Mesendoderm (in vitro differentiated cells): ENCODE results near the gene WFDC10A.
"Not testable (repeated sequence)": the region's sequence is repeated elsewhere in the genome, so short reads cannot be mapped to it uniquely, and the experiment has no call there.

Experiments used
- DNase-seq: peaks from one replicate; pipeline ENCODE4 v3.0.0; 2013
- H2AK5ac ChIP-seq: 2 replicates; pipeline ENCODE4 v1.6.1; 2013; ENCODE audit warnings: low read length, inconsistent platforms
- H2BK120ac ChIP-seq: 2 replicates; pipeline ENCODE4 v1.6.1; 2013; ENCODE audit warnings: low read depth, mild to moderate bottlenecking, low read length, moderate library complexity, mixed read lengths
- H2BK15ac ChIP-seq: replicated peaks from 2 replicates; pipeline ENCODE4 v1.6.1; 2013; ENCODE audit warnings: low read depth, mild to moderate bottlenecking, moderate library complexity
- H2BK5ac ChIP-seq: 2 replicates; pipeline ENCODE4 v1.6.1; 2013; ENCODE audit warnings: low read length, inconsistent platforms
- H3K18ac ChIP-seq: 2 replicates; pipeline ENCODE4 v1.6.1; 2013; ENCODE audit warnings: mild to moderate bottlenecking, low read length, mixed read lengths
- H3K23ac ChIP-seq: one replicate; pipeline ENCODE4 v1.6.1; 2013; ENCODE audit warnings: low read length
- H3K27ac ChIP-seq: 2 replicates; pipeline ENCODE4 v1.5.1; 2013; ENCODE audit warnings: low read depth, mild to moderate bottlenecking, inconsistent platforms, low read length, moderate library complexity
- H3K27me3 ChIP-seq: 2 replicates; pipeline ENCODE4 v1.6.1; 2013; ENCODE audit warnings: low read length, control low read depth, mild to moderate bottlenecking, inconsistent platforms; ENCODE audit not compliant: insufficient read depth, poor library complexity
- H3K36me3 ChIP-seq: 2 replicates; pipeline ENCODE4 v1.6.1; 2013; ENCODE audit warnings: low read length, inconsistent platforms; ENCODE audit not compliant: control insufficient read depth, insufficient read depth
- H3K4ac ChIP-seq: one replicate; pipeline ENCODE4 v1.6.1; 2013; ENCODE audit warnings: low read depth, mild to moderate bottlenecking, low read length, moderate library complexity
- H3K4me1 ChIP-seq: 2 replicates; pipeline ENCODE4 v1.6.1; 2013; ENCODE audit warnings: low read depth, low read length, inconsistent platforms; ENCODE audit not compliant: control insufficient read depth
- H3K4me2 ChIP-seq: 2 replicates; pipeline ENCODE4 v1.6.1; 2013; ENCODE audit warnings: low read length
- H3K4me3 ChIP-seq: 2 replicates; pipeline ENCODE4 v1.5.1; 2013; ENCODE audit warnings: mild to moderate bottlenecking, low read length
- H3K56ac ChIP-seq: one replicate; pipeline ENCODE4 v1.6.1; 2013; ENCODE audit warnings: low read length
- H3K79me1 ChIP-seq: 2 replicates; pipeline ENCODE4 v1.6.1; 2013; ENCODE audit warnings: low read length, inconsistent platforms
- H3K79me2 ChIP-seq: 2 replicates; pipeline ENCODE4 v1.6.1; 2013; ENCODE audit warnings: mild to moderate bottlenecking, low read length; ENCODE audit not compliant: control insufficient read depth, insufficient read depth
- H3K9ac ChIP-seq: 2 replicates; pipeline ENCODE4 v1.6.1; 2013; ENCODE audit warnings: low read length, inconsistent platforms
- H4K5ac ChIP-seq: one replicate; pipeline ENCODE4 v1.6.1; 2013; ENCODE audit warnings: low read length
- H4K8ac ChIP-seq: one replicate; pipeline ENCODE4 v1.6.1; 2013; ENCODE audit warnings: low read depth, mild to moderate bottlenecking, control low read depth, low read length, moderate library complexity
- WGBS: extraction: QIAGEN DNeasy Blood & Tissue Kit; methylation state at CpG from one replicate; pipeline ENCODE4 v1.1.7; 2013; ENCODE audit warnings: low lambda C conversion rate, missing lambda C conversion rate; ENCODE audit not compliant: insufficient coverage; ENCODE audit errors: extremely low coverage; 5-methylcytosine and 5-hydroxymethylcytosine counted together

Gene WFDC10A

GRCh38 chr20:45649312-45649863 lies 19.8 kb downstream of the WFDC10A start:
- Histone ChIP-seq H3K23ac (no peak overlapping the region), H3K4ac (no peak overlapping the region), H3K18ac (no peak overlapping the region), H4K5ac (no peak overlapping the region), H2AK5ac (no peak overlapping the region), H3K4me2 (no peak overlapping the region), H2BK15ac (no peak overlapping the region), H3K9ac (no peak overlapping the region), H3K4me3 (no peak overlapping the region), H3K36me3 (no peaks in the 10 kb centered on the region), H3K56ac (no peak overlapping the region), H3K27me3 (no peaks in the 10 kb centered on the region), H4K8ac (no peak overlapping the region), H2BK5ac (no peak overlapping the region), H3K79me2 (no peaks in the 10 kb centered on the region), H3K4me1 (no peaks in the 10 kb centered on the region), H2BK120ac (no peak overlapping the region), H3K79me1 (no peaks in the 10 kb centered on the region), H3K27ac (no peak overlapping the region)
- peak; percentile 7 for DNase-seq
- no CpG with 5 or more reads among the region's 6 CpGs for WGBS

DNA sequence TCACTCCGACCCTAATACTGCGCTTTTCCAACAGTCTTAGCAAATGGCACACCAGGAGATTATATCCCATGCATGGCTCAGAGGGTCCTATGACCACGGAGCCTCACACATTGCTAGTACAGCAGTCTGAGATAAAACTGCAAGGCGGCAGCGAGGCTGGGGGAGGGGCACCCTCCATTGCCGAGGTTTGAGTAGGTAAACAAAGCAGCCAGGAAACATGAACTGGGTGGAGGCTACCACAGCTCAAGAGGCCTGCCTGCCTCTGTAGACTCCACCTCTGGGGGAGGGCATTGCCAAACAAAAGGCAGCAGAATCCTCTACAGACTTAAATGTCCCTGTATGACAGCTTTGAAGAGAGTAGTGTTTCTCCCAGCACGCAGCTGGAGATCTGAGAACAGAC lies 22.2 kb downstream of the WFDC10A start:
- H3K56ac ChIP-seq, H4K5ac ChIP-seq, H3K79me1 ChIP-seq, H2BK15ac ChIP-seq, H3K9ac ChIP-seq, H3K36me3 ChIP-seq, H3K27ac ChIP-seq, H3K79me2 ChIP-seq, H2BK5ac ChIP-seq, H3K27me3 ChIP-seq, H3K4me3 ChIP-seq, H3K23ac ChIP-seq, H3K4ac ChIP-seq, H3K4me2 ChIP-seq, H3K18ac ChIP-seq, DNase-seq, H3K4me1 ChIP-seq, H4K8ac ChIP-seq, H2BK120ac ChIP-seq, H2AK5ac ChIP-seq: not testable (repeated sequence)
- no CpG with 5 or more reads among the region's 7 CpGs for WGBS

- not testable (repeated sequence) for H2BK5ac ChIP-seq, H3K56ac ChIP-seq, H3K27me3 ChIP-seq, H3K23ac ChIP-seq, H2AK5ac ChIP-seq, H3K79me1 ChIP-seq, H3K4ac ChIP-seq, H4K8ac ChIP-seq, H3K4me2 ChIP-seq, H4K5ac ChIP-seq, H3K18ac ChIP-seq, H3K4me3 ChIP-seq, H3K4me1 ChIP-seq, H3K9ac ChIP-seq, H3K79me2 ChIP-seq, DNase-seq, H3K36me3 ChIP-seq, H2BK120ac ChIP-seq, H2BK15ac ChIP-seq, H3K27ac ChIP-seq
- no CpG with 5 or more reads among the region's 3 CpGs for WGBS
These were observed 27.5 kb downstream of the WFDC10A start for GRCh38 chr20:45657038-45657437.

DNA sequence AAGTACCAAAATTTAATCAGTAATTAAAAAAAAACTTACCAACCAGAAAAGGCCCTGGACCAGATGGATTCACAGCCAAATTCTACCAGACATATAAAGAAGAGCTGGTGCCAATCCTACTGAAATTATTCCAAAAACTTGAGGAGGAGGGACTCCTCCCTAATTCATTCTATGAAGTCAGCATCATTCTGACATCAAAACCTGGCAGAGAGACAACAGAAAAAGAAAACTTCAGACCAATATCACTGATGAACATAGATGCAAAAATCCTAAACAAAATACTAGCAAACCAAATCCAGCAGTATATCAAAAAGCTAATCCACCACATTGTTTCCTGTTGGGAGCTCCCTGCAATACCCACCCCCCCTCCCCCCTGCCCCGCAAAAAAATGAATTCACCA lies 40.6 kb downstream of the WFDC10A start, which contains the start of gene WFDC11:
Gene WFDC11, minus strand, starts transcription at position 101 of the 400 bp plus-strand sequence. CDS start 19,639 bp downstream, outside the sequence.
- Histone ChIP-seq H3K4ac (no peak within 1 kb of the TSS), H2BK120ac (no peak within 1 kb of the TSS), H3K23ac (no peak within 1 kb of the TSS), H3K36me3 (no peaks in the 10 kb centered on the region), H3K4me1 (no peaks in the 10 kb centered on the region), H3K56ac (no peak within 1 kb of the TSS), H3K9ac (no peak within 1 kb of the TSS), H3K79me1 (no peaks in the 10 kb centered on the region), H3K79me2 (no peaks in the 10 kb centered on the region), H3K27me3 (no peaks in the 10 kb centered on the region), H4K5ac (no peak within 1 kb of the TSS), H3K27ac (no peak within 1 kb of the TSS), H3K18ac (no peak within 1 kb of the TSS), H2AK5ac (no peak within 1 kb of the TSS), H3K4me2 (no peak within 1 kb of the TSS), H3K4me3 (no peak within 1 kb of the TSS), H2BK5ac (no peak within 1 kb of the TSS), H2BK15ac (no peak within 1 kb of the TSS), H4K8ac (no peak within 1 kb of the TSS)
- no peak for DNase-seq
- no CpG with 5 or more reads among the region's 1 CpG for WGBS

- no peak overlapping the region for H2AK5ac ChIP-seq
- no peak overlapping the region for H2BK5ac ChIP-seq
- no peak overlapping the region for H3K4ac ChIP-seq
- no peaks in the 10 kb centered on the region for H3K27me3 ChIP-seq
- no peak overlapping the region for H4K8ac ChIP-seq
- H4K5ac ChIP-seq, result no peak overlapping the region
- no peak overlapping the region for H3K4me3 ChIP-seq
- H3K4me2 ChIP-seq, result no peak overlapping the region
- H3K79me2 ChIP-seq, result no peaks in the 10 kb centered on the region
- no peak overlapping the region for H3K18ac ChIP-seq
- no peak overlapping the region for H2BK120ac ChIP-seq
- H3K23ac ChIP-seq, result no peak overlapping the region
- H3K27ac ChIP-seq, result no peak overlapping the region
- no peaks in the 10 kb centered on the region for H3K4me1 ChIP-seq
- no peak overlapping the region for H2BK15ac ChIP-seq
- no peak overlapping the region for H3K9ac ChIP-seq
- no peaks in the 10 kb centered on the region for H3K79me1 ChIP-seq
- DNase-seq, result no peak
- no peaks in the 10 kb centered on the region for H3K36me3 ChIP-seq
- no peak overlapping the region for H3K56ac ChIP-seq
These were observed 43.2 kb downstream of the WFDC10A start for GRCh38 chr20:45672765-45673164.

GRCh38 chr20:45679650-45680049 lies 50.1 kb downstream of the WFDC10A start:
- Histone ChIP-seq H3K27ac (no peak overlapping the region), H3K4ac (no peak overlapping the region), H3K79me1 (no peaks in the 10 kb centered on the region), H3K18ac (no peak overlapping the region), H4K8ac (no peak overlapping the region), H3K79me2 (no peaks in the 10 kb centered on the region), H2BK5ac (no peak overlapping the region), H3K56ac (no peak overlapping the region), H3K4me1 (no peaks in the 10 kb centered on the region), H3K23ac (no peak overlapping the region), H3K36me3 (no peaks in the 10 kb centered on the region), H3K9ac (no peak overlapping the region), H2AK5ac (no peak overlapping the region), H3K4me3 (peak overlapping the region; percentile 9), H3K4me2 (no peak overlapping the region), H4K5ac (no peak overlapping the region), H2BK15ac (no peak overlapping the region), H2BK120ac (no peak overlapping the region), H3K27me3 (no peaks in the 10 kb centered on the region)
- DNase-seq, result no peak
